H1 (cell line): ENCODE data around the gene WDR35. TPM values are rescaled to one million over a fixed set of nuclear protein-coding genes. Genes with fewer than 3 reads are reported as not detected.
A peak's percentile ranks its signal among the peaks of the same experiment; 100 is the strongest.

Experiments used
- CTCF ChIA-PET: fragments of 300-600 bp; sonication (Branson Sonifier 250); formaldehyde crosslinking; loops from one replicate; lab custom pipeline; 2021; ENCODE audit not compliant: partially characterized antibody; lab: Charles Lee
- POLR2A ChIA-PET: fragments of 300-600 bp; sonication (Branson Sonifier 250); formaldehyde crosslinking; loops from one replicate; lab custom pipeline; 2021; ENCODE audit warnings: inconsistent platforms; ENCODE audit not compliant: partially characterized antibody; lab: Charles Lee
- DNase-seq, 2 experiments: peaks; one replicate each; pipeline versions ENCODE4 v3.0.0 to v3.0.0-alpha.2; 2010 to 2022; ENCODE audit warnings: low spot score in 2 of 2, low read depth in 1 of 2, mixed read lengths in 1 of 2
- FAIRE-seq: peaks from 2 replicates; lab custom pipeline; 2011; peaks lifted over from hg19 to GRCh38; lab: Jason Lieb, UNC
- H2AFZ ChIP-seq: 2 replicates; pipeline ENCODE4 v1.8.1; 2012; ENCODE audit warnings: low read length, inconsistent platforms
- H2AK5ac ChIP-seq: 2 replicates; pipeline ENCODE4 v1.6.1; 2013; ENCODE audit warnings: low read depth, low read length
- H2BK120ac ChIP-seq: replicated peaks from 2 replicates; pipeline ENCODE3; 2013; ENCODE audit warnings: low read depth, low read length, inconsistent platforms
- H2BK12ac ChIP-seq: 2 replicates; pipeline ENCODE4 v1.6.1; 2013; ENCODE audit warnings: low read depth, low read length
- H2BK15ac ChIP-seq: 2 replicates; pipeline ENCODE4 v1.6.1; 2013; ENCODE audit warnings: low read length
- H2BK20ac ChIP-seq: 2 replicates; pipeline ENCODE4 v1.6.1; 2013; ENCODE audit warnings: low read length
- H2BK5ac ChIP-seq: 2 replicates; pipeline ENCODE4 v1.6.1; 2013; ENCODE audit warnings: low read depth, low read length
- H3K14ac ChIP-seq: 2 replicates; pipeline ENCODE4 v1.6.1; 2013; ENCODE audit warnings: inconsistent platforms; ENCODE audit not compliant: insufficient read length
- H3K18ac ChIP-seq: 2 replicates; pipeline ENCODE4 v1.6.1; 2013; ENCODE audit warnings: low read length; ENCODE audit errors: extremely low read depth
- H3K23ac ChIP-seq: 2 replicates; pipeline ENCODE4 v1.6.1; 2013; ENCODE audit warnings: inconsistent platforms; ENCODE audit not compliant: insufficient read length
- H3K23me2 ChIP-seq: 2 replicates; pipeline ENCODE4 v1.6.1; 2013; ENCODE audit warnings: low read depth, low read length
- H3K27ac ChIP-seq: 2 replicates; pipeline ENCODE4 v1.6.1; 2011; ENCODE audit warnings: low read depth, low read length, inconsistent platforms
- H3K27me3 ChIP-seq, 4 experiments: replicated peaks in 1 of 4; 1 replicate in 1 of 4; 2 replicates in 3 of 4; pipeline versions ENCODE4 v1.6.1 to v1.8.1; 2011 to 2013; ENCODE audit warnings: low read length in 3 of 4, mild to moderate bottlenecking in 3 of 4, inconsistent platforms in 2 of 4, mixed read lengths in 2 of 4, moderate library complexity in 1 of 4; ENCODE audit not compliant: control insufficient read depth in 3 of 4, insufficient read depth in 3 of 4; ENCODE audit errors: extremely low read depth in 1 of 4
- H3K36me3 ChIP-seq, 4 experiments: 2 replicates each; pipeline versions ENCODE4 v1.6.1 to v1.8.1; 2011 to 2013; ENCODE audit warnings: mild to moderate bottlenecking in 4 of 4, low read length in 3 of 4, moderate library complexity in 2 of 4, control low read depth in 1 of 4, inconsistent platforms in 1 of 4; ENCODE audit not compliant: insufficient read depth in 4 of 4, control insufficient read depth in 2 of 4
- H3K4ac ChIP-seq: replicated peaks from 2 replicates; pipeline ENCODE3; 2013; ENCODE audit warnings: low read length, low read depth, mixed read lengths, inconsistent platforms; ENCODE audit not compliant: insufficient read length
- H3K4me1 ChIP-seq, 4 experiments: replicated peaks in 1 of 4; 1 replicate in 1 of 4; 2 replicates in 3 of 4; pipeline versions ENCODE4 v1.6.1 to v1.8.1; 2011 to 2013; ENCODE audit warnings: low read length in 3 of 4, inconsistent platforms in 2 of 4, mixed read lengths in 1 of 4; ENCODE audit not compliant: insufficient read depth in 4 of 4, control insufficient read depth in 3 of 4
- H3K4me2 ChIP-seq, 2 experiments: 2 replicates each; pipeline versions ENCODE4 v1.6.1 to v1.8.1; 2011 to 2013; ENCODE audit warnings: low read depth in 2 of 2, low read length in 2 of 2, control low read depth in 1 of 2, inconsistent platforms in 1 of 2, mild to moderate bottlenecking in 1 of 2; ENCODE audit not compliant: insufficient read depth in 1 of 2
- H3K4me3 ChIP-seq, 4 experiments: fragments of 200-600, 300-600 bp in 1 of 4; sonication (generic), shearing (Covaris generic), sonication (Bioruptor Twin) in 1 of 4; 2 replicates each; pipeline versions ENCODE4 v1.5.1 to v1.8.1; 2011 to 2016; ENCODE audit warnings: low read length in 4 of 4, low read depth in 3 of 4, control low read depth in 2 of 4, inconsistent platforms in 2 of 4, mild to moderate bottlenecking in 2 of 4, mixed read lengths in 1 of 4, moderate library complexity in 1 of 4; ENCODE audit not compliant: insufficient read depth in 2 of 4; ENCODE audit errors: extremely low read depth in 1 of 4
- H3K56ac ChIP-seq: replicated peaks from 2 replicates; pipeline ENCODE3; 2013; ENCODE audit warnings: low read depth, mild to moderate bottlenecking, mixed read lengths, low read length, inconsistent platforms; ENCODE audit not compliant: insufficient read length
- H3K79me1 ChIP-seq: 2 replicates; pipeline ENCODE4 v1.6.1; 2013; ENCODE audit warnings: low read depth, low read length, control low read depth
- H3K79me2 ChIP-seq, 2 experiments: 2 replicates each; pipeline versions ENCODE4 v1.6.1 to v1.8.1; 2012 to 2013; ENCODE audit warnings: low read length in 2 of 2, mild to moderate bottlenecking in 2 of 2, inconsistent platforms in 1 of 2; ENCODE audit not compliant: insufficient read depth in 2 of 2, control insufficient read depth in 1 of 2
- H3K9ac ChIP-seq, 4 experiments: replicated peaks in 1 of 4; 1 replicate in 1 of 4; 2 replicates in 3 of 4; pipeline versions ENCODE4 v1.6.1 to v1.8.1; 2011 to 2013; ENCODE audit warnings: low read depth in 3 of 4, low read length in 3 of 4, control low read depth in 2 of 4, mild to moderate bottlenecking in 2 of 4, moderate library complexity in 2 of 4, inconsistent platforms in 1 of 4; ENCODE audit errors: extremely low read depth in 1 of 4
- H3K9me3 ChIP-seq, 2 experiments: 2 replicates each; pipeline versions ENCODE4 v1.6.1 to v1.8.1; 2012 to 2013; ENCODE audit warnings: mild to moderate bottlenecking in 2 of 2, moderate library complexity in 2 of 2, control low read depth in 1 of 2, inconsistent platforms in 1 of 2, low read depth in 1 of 2, low read length in 1 of 2, mixed read lengths in 1 of 2; ENCODE audit not compliant: insufficient read depth in 2 of 2
- H4K20me1 ChIP-seq, 2 experiments: replicated peaks in 1 of 2; 2 replicates each; pipeline versions ENCODE3 to v1.8.1; 2011 to 2013; ENCODE audit warnings: inconsistent platforms in 2 of 2, low read length in 2 of 2, mild to moderate bottlenecking in 1 of 2; ENCODE audit not compliant: insufficient read depth in 2 of 2, control insufficient read depth in 1 of 2
- H4K5ac ChIP-seq: 2 replicates; pipeline ENCODE4 v1.6.1; 2013; ENCODE audit warnings: low read length, low read depth, mixed read lengths, inconsistent platforms; ENCODE audit not compliant: insufficient read length
- H4K8ac ChIP-seq: 2 replicates; pipeline ENCODE4 v1.8.0; 2013; ENCODE audit warnings: mild to moderate bottlenecking, moderate library complexity, low read length, inconsistent platforms; ENCODE audit not compliant: insufficient read depth; ENCODE audit errors: extremely low read depth
- H4K91ac ChIP-seq: replicated peaks from 2 replicates; pipeline ENCODE3; 2013; ENCODE audit warnings: low read length, mixed read lengths, inconsistent platforms; ENCODE audit not compliant: insufficient read length
- BCL11A ChIP-seq, 2 experiments: IDR thresholded peaks; one replicate each; pipeline ENCODE4 v1.6.1; 2011; ENCODE audit warnings: low read depth in 2 of 2, low read length in 2 of 2, mild to moderate bottlenecking in 2 of 2
- CTCF ChIP-seq, 3 experiments: IDR thresholded peaks; 1 replicate in 2 of 3; 2 replicates in 1 of 3; pipeline versions ENCODE4 v1.5.1 to v1.6.1; 2011; ENCODE audit warnings: low read length in 3 of 3, mild to moderate bottlenecking in 3 of 3, inconsistent platforms in 2 of 3, low read depth in 1 of 3, moderate library complexity in 1 of 3; ENCODE audit not compliant: insufficient read depth in 1 of 3; ENCODE audit errors: control extremely low read depth in 1 of 3
- E2F6 ChIP-seq: IDR thresholded peaks from 2 replicates; pipeline ENCODE4 v1.6.1; 2012; ENCODE audit warnings: inconsistent platforms
- HDAC2 ChIP-seq, 2 experiments: fragments of 300-600 bp in 1 of 2; sonication (generic) in 1 of 2; IDR thresholded peaks; 2 replicates each; pipeline ENCODE4 v1.6.1; 2011 to 2012; ENCODE audit warnings: low read depth in 2 of 2, low read length in 2 of 2, mild to moderate bottlenecking in 2 of 2, moderate library complexity in 2 of 2, borderline replicate concordance in 1 of 2, inconsistent platforms in 1 of 2
- POLR2AphosphoS5 ChIP-seq: IDR thresholded peaks from 2 replicates; pipeline ENCODE4 v1.6.1; 2011; ENCODE audit warnings: low read depth, low read length
- TAF1 ChIP-seq: IDR thresholded peaks from 2 replicates; pipeline ENCODE4 v1.6.1; 2011; ENCODE audit warnings: mild to moderate bottlenecking, low read depth, low read length
- WGBS, 2 experiments: shearing (Covaris generic) in 1 of 2; methylation state at CpG; one replicate each; pipeline versions ENCODE4 v1.1.6 to v1.1.7; 2013 to 2015; ENCODE audit warnings: low lambda C conversion rate in 2 of 2, mixed read lengths in 2 of 2, inconsistent platforms in 1 of 2, low coverage in 1 of 2, missing lambda C conversion rate in 1 of 2; ENCODE audit not compliant: insufficient replicate concordance in 2 of 2, insufficient coverage in 1 of 2, insufficient read length in 1 of 2; ENCODE audit errors: extremely low coverage in 1 of 2, missing lambda C conversion rate in 1 of 2; 5-methylcytosine and 5-hydroxymethylcytosine counted together
- polyA plus RNA-seq, 7 experiments: library from polyadenylated mRNA; depleted of rRNA in 3 of 7; stranded (reverse) in 5 of 7; unstranded in 2 of 7; fragments of >200 nt in 5 of 7; fragments of 200-250 nt in 2 of 7; gene quantifications; 1 replicate in 5 of 7; 2 replicates in 1 of 7; 4 replicates in 1 of 7; pipeline versions ENCODE4 v1.2.1 to v1.2.3, GENCODE V29; 2011 to 2013; ENCODE audit warnings: missing spikeins in 2 of 7, mixed read lengths in 2 of 7
- total RNA-seq: library from RNA; stranded (reverse); fragmentation: NEBNext Ultra II Directional; extraction: Animal tissue kit (Norgen Biotek cat#: 25700); gene quantifications from 2 replicates; pipeline ENCODE4 v1.2.1, GENCODE V29; 2021

Gene WDR35
- total and polyA plus RNA-seq, 2 of the 8 experiments (the other 6 are each of a cell fraction or from before 2014, with no cell fraction given): 9.0 to 25.5 TPM

GRCh38 chr2:20012282-20013125, 22.6 kb upstream of the WDR35 start, which contains the start of gene MATN3:
TSS of gene MATN3 (minus strand) at chr2:20012668. CDS start at chr2:20012631, 37 bp downstream.
- 3% methylated on average over 50 of the region's 87 CpGs; no CpG with 5 or more reads in 1 of the 2 experiments for WGBS, 2 experiments
- FAIRE-seq (no peak), DNase-seq (peak in 1 of 2 experiments; percentile 73)
- Histone ChIP-seq H3K27ac (no peak within 1 kb of the TSS), H3K79me1 (no peaks in the 10 kb centered on the region), H2BK12ac (peak within 1 kb of the TSS; percentile 70; the same call in 1 of the 2 replicates), H2BK120ac (peak within 1 kb of the TSS; percentile 39), H3K4me1 (peaks cover 0 to 13% (median 7%) of the 10 kb centered on the region in 4 experiments; a peak in 3 of 7 replicates), H3K4me2 (peak within 1 kb of the TSS; percentile 91 to 94), H4K91ac (no peak within 1 kb of the TSS), H2BK15ac (no peak within 1 kb of the TSS; the same call in 1 of the 2 replicates), H2AFZ (peak within 1 kb of the TSS; percentile 99), H3K14ac (no peak within 1 kb of the TSS), H3K79me2 (no peaks in the 10 kb centered on the region), H3K27me3 (peaks cover 0 to 23% (median 14%) of the 10 kb centered on the region in 4 experiments; a peak in 6 of 7 replicates), H3K23ac (no peak within 1 kb of the TSS), H2AK5ac (no peak within 1 kb of the TSS), H2BK5ac (no peak within 1 kb of the TSS; the same call in 1 of the 2 replicates), H3K4me3 (peak within 1 kb of the TSS; percentile 44 to 67 (median 58)), H4K8ac (peak within 1 kb of the TSS; percentile 30; the same call in 1 of the 2 replicates), H3K36me3 (no peaks in the 10 kb centered on the region), H3K9me3 (0 out of 4 replicates have a peak, but pooled peaks cover 0 to 2% of the 10 kb centered on the region in 2 experiments), H4K20me1 (no peaks in the 10 kb centered on the region), H3K23me2 (peaks cover 9% of the 10 kb centered on the region; the same call in 1 of the 2 replicates), H4K5ac (peak within 1 kb of the TSS; percentile 22), H3K9ac (peak within 1 kb of the TSS; percentile 15 to 73 (median 50); a peak in 5 of 7 replicates), H2BK20ac (0 out of 2 replicates have a peak within 1 kb of the TSS, but pooled peaks have one; percentile 16), H3K56ac (no peak within 1 kb of the TSS), H3K4ac (no peak within 1 kb of the TSS), H3K18ac (peak within 1 kb of the TSS; percentile 42; the same call in 1 of the 2 replicates)
- ChIA-PET CTCF (interaction anchor here (1.4 to 9.4 kb wide), 11 partner anchors 9 to 630 kb away, joined by 3 to 125 read pairs (median 19); partner anchors contain the start of gene WDR35), POLR2A (interaction anchor here (0.6 to 2.2 kb wide), 9 partner anchors 11 to 333 kb away, joined by 3 to 8 read pairs (median 4); partner anchors contain the start of gene WDR35)
- TF ChIP-seq HDAC2 (IDR thresholded peaks at IDR 0.05; ENCODE audit: borderline replicate concordance in 1 of 2, low read depth in 2 of 2, low read length in 2 of 2): no peak
- no peak for TF ChIP-seq BCL11A (IDR thresholded peaks at IDR 0.05; ENCODE audit: low read depth in 2 of 2, low read length in 2 of 2)
- TF ChIP-seq CTCF (IDR thresholded peaks at IDR 0.05; ENCODE audit: control extremely low read depth in 1 of 3, insufficient read depth in 1 of 3, low read depth in 1 of 3, low read length in 3 of 3): no peak
- TF ChIP-seq TAF1: peak; percentile 61; the same call in 1 of the 2 replicates
- peak; percentile 42; the same call in 1 of the 2 replicates for TF ChIP-seq E2F6
- TF ChIP-seq POLR2AphosphoS5: peak; percentile 41; the same call in 1 of the 2 replicates
